GM19239 (cell line): ENCODE measurements around the gene RAD51B.

ENCODE experiments used
- DNase-seq: peaks from one replicate; pipeline ENCODE4 v3.0.0; 2011; ENCODE audit warnings: low spot score; ENCODE audit not compliant: insufficient read length
- FAIRE-seq: peaks from 2 replicates; lab custom pipeline; 2011; peaks lifted over from hg19 to GRCh38; lab: Jason Lieb, UNC

The RAD51B gene

GRCh38 chr14:68379510-68380328 lies 560.1 kb downstream of the RAD51B start:
- DNase-seq = no peak
- no peak for FAIRE-seq

GRCh38 chr14:68380329-68380741 lies 560.8 kb downstream of the RAD51B start:
- FAIRE-seq (peak; percentile 89), DNase-seq (no peak)

- FAIRE-seq = peak; percentile 49
- no peak for DNase-seq
These were observed 564.8 kb downstream of the RAD51B start for GRCh38 chr14:68384335-68384734.

GRCh38 chr14:68384881-68385280 lies 565.3 kb downstream of the RAD51B start:
- FAIRE-seq (no peak), DNase-seq (no peak)

GRCh38 chr14:68386446-68386845 lies 566.9 kb downstream of the RAD51B start:
- FAIRE-seq = no peak
- no peak for DNase-seq

- FAIRE-seq = no peak
- no peak for DNase-seq
These were observed 567.6 kb downstream of the RAD51B start for GRCh38 chr14:68386950-68387779.

- DNase-seq (no peak), FAIRE-seq (peak; percentile 47)
These were observed 570.4 kb downstream of the RAD51B start for GRCh38 chr14:68389943-68390342.

- FAIRE-seq (no peak), DNase-seq (no peak)
These were observed 571.2 kb downstream of the RAD51B start for GRCh38 chr14:68390741-68391140.

GRCh38 chr14:68391311-68392014 lies 571.9 kb downstream of the RAD51B start:
- no peak for DNase-seq
- FAIRE-seq = no peak

GRCh38 chr14:68392393-68393141 lies 573.0 kb downstream of the RAD51B start:
- no peak for FAIRE-seq
- no peak for DNase-seq

- FAIRE-seq = no peak
- no peak for DNase-seq
These were observed 573.7 kb downstream of the RAD51B start for GRCh38 chr14:68393259-68393658.

- FAIRE-seq = no peak
These were observed 574.7 kb downstream of the RAD51B start for GRCh38 chr14:68394118-68394763.

GRCh38 chr14:68394764-68395143 lies 575.2 kb downstream of the RAD51B start:
- DNase-seq (no peak), FAIRE-seq (no peak)

More at GRCh38 chr14:68394118-68394763, 574.7 kb downstream of the RAD51B start:
- DNase-seq = no peak

GRCh38 chr14:68395604-68396003 lies 576.0 kb downstream of the RAD51B start:
- FAIRE-seq = peak; percentile 64

GRCh38 chr14:68396461-68396860 lies 576.9 kb downstream of the RAD51B start:
- DNase-seq (no peak), FAIRE-seq (no peak)

More at GRCh38 chr14:68395604-68396003, 576.0 kb downstream of the RAD51B start:
- DNase-seq = no peak

GRCh38 chr14:68397371-68397811 lies 577.8 kb downstream of the RAD51B start:
- no peak for FAIRE-seq
- no peak for DNase-seq

GRCh38 chr14:68397822-68398221 lies 578.2 kb downstream of the RAD51B start:
- FAIRE-seq (no peak), DNase-seq (no peak)

- FAIRE-seq = no peak
These were observed 578.8 kb downstream of the RAD51B start for GRCh38 chr14:68398370-68398769.

GRCh38 chr14:68399971-68400370 lies 580.4 kb downstream of the RAD51B start:
- FAIRE-seq (no peak), DNase-seq (no peak)

More at GRCh38 chr14:68398370-68398769, 578.8 kb downstream of the RAD51B start:
- no peak for DNase-seq
